ENCODE data around the gene PRLH. TPM values are rescaled to one million over a fixed set of nuclear protein-coding genes. Genes with fewer than 3 reads are reported as not detected.

Gene PRLH
- polyA plus RNA-seq, 2 of the 4 experiments (the other 2 are of a cell fraction) = not detected

- ATAC-seq = peak; percentile 20 to 41; a peak in 4 of 6 replicates
- POLR2A ChIA-PET = no interaction called here
Measured at GRCh38 chr2:237563816-237564215, 2.6 kb upstream of the PRLH start.

GRCh38 chr2:237564526-237565131, 1.7 kb upstream of the PRLH start:
- 55% methylated on average over 14 of the region's 14 CpGs for WGBS (ENCODE audit: missing lambda C conversion rate)
- TF ChIP-seq BCL3 (IDR thresholded peaks at IDR 0.05) = no peak
- no peak for TF ChIP-seq PBX3 (IDR thresholded peaks at IDR 0.05)
- ATAC-seq (peak; percentile 6 to 14; a peak in 3 of 6 replicates), DNase-seq (ENCODE audit: low read depth in 1 of 2, low spot score in 1 of 2) (no peak), FAIRE-seq (no peak)
- Histone ChIP-seq H3K9me3 (no peaks in the 10 kb centered on the region), H3K4me2 (no peak overlapping the region), H3K4me1 (no peaks in the 10 kb centered on the region), H3K27ac (no peak overlapping the region), H3K4me3 (no peak overlapping the region)
- CTCF ChIA-PET = no interaction called here
- POLR2A ChIA-PET = no interaction called here

More at GRCh38 chr2:237563816-237564215, 2.6 kb upstream of the PRLH start:
- H3K4me1 ChIP-seq = peaks cover 7% of the 10 kb centered on the region; the same call in 1 of the 3 replicates
- no peak overlapping the region for H3K4me2 ChIP-seq
- DNase-seq (ENCODE audit: low read depth in 1 of 2, low spot score in 1 of 2) = no peak
- CTCF ChIA-PET = interaction anchor here (1.0 to 3.5 kb wide), 5 partner anchors 8 to 142 kb away, joined by 3 to 36 read pairs (median 3); no protein-coding TSS in a partner anchor
- WGBS (ENCODE audit: missing lambda C conversion rate) = 31% methylated on average over 5 of the region's 14 CpGs
- no peak overlapping the region for H3K4me3 ChIP-seq
- no peak for FAIRE-seq
- H3K27ac ChIP-seq = no peak overlapping the region
- no peaks in the 10 kb centered on the region for H3K9me3 ChIP-seq
- TF ChIP-seq SMC3 (IDR thresholded peaks at IDR 0.05) = no peak
- TF ChIP-seq REST (IDR thresholded peaks at IDR 0.05) = peak; percentile 84

GRCh38 chr2:237565974-237566373, 400 bp upstream of the PRLH start:
- Histone ChIP-seq H3K4me3 (no peak overlapping the region), H3K9me3 (no peaks in the 10 kb centered on the region), H3K4me2 (no peak overlapping the region), H3K4me1 (no peaks in the 10 kb centered on the region), H3K27ac (no peak overlapping the region)
- no peak for DNase-seq (ENCODE audit: low read depth in 1 of 2, low spot score in 1 of 2)
- CTCF ChIA-PET = interaction anchor here (1.0 kb wide), 2 partner anchors 9 to 401 kb away, joined by 3 to 5 read pairs; no protein-coding TSS in a partner anchor
- TF ChIP-seq REST (IDR thresholded peaks at IDR 0.05) = no peak
- no peak for TF ChIP-seq EHF (CRISPR knock-in tag; IDR thresholded peaks at IDR 0.05)
- TF ChIP-seq RARB (CRISPR knock-in tag; IDR thresholded peaks at IDR 0.05) = no peak
- TF ChIP-seq BHLHE40 (IDR thresholded peaks at IDR 0.05; ENCODE audit: low read depth, low read length) = no peak
- no peak for TF ChIP-seq ATOH8 (CRISPR knock-in tag; IDR thresholded peaks at IDR 0.05; ENCODE audit: low read depth)
- TF ChIP-seq USF2 (IDR thresholded peaks at IDR 0.05) = no peak
- 97% methylated on average over 1 of the region's 1 CpG for WGBS (ENCODE audit: missing lambda C conversion rate)
- FAIRE-seq = no peak
- ATAC-seq = no peak
- POLR2A ChIA-PET = interaction anchor here (0.5 kb wide), 1 partner anchor 433 kb away, joined by 3 read pairs; no protein-coding TSS in a partner anchor

All from A549 (cell line).